ENCODE results near the gene CCDC97.
"Not testable (repeated sequence)": the region's sequence is repeated elsewhere in the genome, so short reads cannot be mapped to it uniquely, and the experiment has no call there.

Gene CCDC97

GRCh38 chr19:41346916-41347315 is 36.9 kb downstream of the CCDC97 start:
- not testable (repeated sequence) for DNase-seq

DNA sequence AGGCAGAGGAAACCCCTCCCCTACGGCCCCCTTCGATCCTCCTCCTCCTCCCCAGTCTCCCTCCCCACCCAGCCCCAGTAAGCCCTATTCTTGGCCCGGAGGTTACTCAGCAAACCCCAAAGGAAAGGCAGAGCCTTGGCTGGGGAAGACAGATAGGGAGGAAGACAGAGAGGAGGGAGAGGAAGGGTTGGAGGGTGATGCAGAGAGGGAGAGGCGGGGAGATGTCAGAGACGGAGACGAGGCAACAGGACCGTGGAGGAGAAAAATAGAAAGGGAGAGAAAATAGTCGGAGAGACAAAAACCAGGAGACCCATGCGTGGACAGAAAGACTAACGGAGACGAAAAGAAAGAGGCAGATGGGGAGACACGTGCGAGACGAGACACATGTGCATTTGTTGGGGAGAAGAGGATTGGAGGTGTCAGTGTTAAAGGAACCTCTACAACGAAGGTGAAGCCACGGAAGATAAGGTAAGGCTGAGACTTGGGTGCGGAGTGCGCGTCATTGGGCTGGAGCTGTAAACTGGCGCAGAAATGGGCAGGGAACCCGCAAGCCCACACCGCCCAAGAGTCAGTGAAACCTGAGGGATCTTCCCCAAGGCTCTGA is 40.9 kb downstream of the CCDC97 start:
- no peak for DNase-seq

DNA sequence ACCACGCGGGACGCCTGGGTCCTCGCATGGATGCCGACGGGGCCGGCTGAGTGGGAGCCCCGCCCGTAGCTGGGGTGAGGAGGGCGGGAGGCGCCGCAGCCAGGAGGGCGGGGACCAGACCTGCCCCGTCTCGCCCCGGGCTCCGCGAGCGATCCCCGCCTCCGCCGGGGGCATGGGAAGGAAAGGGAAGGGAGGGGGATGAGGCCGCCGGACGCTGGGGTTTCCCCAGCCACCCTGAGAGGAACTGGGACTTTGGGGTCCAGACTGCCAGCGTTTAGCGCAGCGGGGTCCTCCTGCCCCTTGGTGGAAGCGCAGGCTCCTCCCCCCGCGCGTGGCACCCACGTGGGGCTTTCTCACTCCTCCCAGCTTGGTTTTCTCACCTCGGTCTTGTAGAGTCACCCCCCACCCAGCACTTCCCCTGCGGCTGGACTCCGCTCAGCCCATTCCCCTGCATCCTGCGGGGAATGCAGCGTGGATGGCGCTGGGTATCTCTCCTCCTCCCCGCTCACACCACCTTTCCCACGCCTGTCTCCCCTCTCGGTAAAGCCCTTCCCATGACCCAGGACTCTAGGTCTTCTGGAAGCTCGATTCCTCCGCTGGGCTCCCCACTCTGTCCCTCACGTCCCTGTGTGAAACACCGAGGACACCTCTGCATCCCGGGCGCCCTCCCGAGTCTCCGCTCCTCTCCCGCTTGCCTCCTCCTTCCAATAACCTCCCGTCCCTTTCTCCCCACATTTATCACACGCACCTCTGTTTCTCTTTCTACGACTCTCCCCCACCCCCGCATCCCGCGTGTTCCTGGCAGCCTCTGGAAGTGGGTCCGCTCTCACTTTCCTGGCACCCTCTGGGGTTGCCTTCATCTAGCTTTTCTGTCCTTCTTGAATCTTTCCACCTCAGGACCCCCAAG is 41.6 kb downstream of the CCDC97 start:
- no peak for DNase-seq

DNA sequence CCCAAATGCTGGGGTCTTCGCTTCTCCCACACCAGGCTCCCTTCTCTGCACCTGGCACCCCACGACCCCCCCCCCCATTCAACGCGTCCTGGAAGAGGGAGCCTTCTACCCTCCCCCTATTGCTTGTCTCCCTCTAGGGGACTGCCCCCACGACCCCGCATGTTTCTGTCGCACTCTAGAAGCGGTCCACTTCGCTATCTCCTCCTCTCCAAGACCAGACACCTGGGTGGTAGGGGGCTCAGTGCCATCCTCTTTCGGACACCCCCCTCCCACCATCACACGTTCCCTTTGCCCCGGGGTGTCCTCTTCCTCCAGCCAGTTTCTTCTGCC is 42.3 kb downstream of the CCDC97 start:
- no peak for DNase-seq

DNA sequence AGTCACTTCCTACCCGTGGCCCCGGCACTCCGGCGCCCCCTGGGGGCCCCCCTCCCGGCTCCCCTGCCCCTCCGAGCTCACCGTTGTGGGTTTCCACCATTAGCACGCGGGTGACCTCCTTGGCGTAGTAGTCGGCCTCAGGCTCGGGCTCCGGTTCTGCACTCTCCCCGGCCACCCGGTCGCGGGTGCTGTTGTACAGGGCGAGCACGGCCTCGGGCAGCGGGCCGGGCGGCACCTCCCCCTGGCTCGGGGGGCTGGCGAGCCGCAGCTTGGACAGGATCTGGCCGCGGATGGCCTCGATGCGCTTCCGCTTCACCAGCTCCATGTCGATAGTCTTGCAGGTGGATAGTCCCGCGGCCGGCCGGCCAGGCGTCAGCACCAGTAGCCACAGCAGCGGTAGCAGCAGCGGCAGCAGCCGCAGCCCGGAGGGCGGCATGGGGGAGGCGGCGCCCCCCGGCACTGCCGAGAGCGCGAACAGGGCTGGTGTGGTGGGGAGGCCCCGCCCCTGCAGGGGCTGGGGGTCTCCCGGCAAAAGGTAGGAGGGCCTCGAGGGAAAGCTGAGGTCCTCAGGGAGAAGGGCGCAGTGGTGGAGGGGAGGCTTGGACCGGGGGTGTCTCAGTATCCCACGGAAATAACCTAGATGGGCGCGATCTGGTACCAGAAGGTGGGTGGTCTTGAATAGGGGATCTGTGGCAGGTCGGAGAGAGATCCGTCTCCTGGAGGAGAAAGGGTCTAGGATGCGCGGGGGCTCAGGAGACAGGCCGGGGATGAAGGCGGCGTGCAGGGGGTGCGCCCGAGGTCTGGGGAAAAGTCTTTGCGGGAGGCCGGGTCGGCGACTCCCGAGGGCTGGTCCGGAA is 42.9 kb downstream of the CCDC97 start:
- DNase-seq: no peak

GRCh38 chr19:41353466-41354342 is 43.7 kb downstream of the CCDC97 start, which contains the start of gene TGFB1:
Gene TGFB1, minus strand, starts transcription at chr19:41353922. Its CDS starts 878 bp downstream, at chr19:41353044.
- no peak for DNase-seq

DNA sequence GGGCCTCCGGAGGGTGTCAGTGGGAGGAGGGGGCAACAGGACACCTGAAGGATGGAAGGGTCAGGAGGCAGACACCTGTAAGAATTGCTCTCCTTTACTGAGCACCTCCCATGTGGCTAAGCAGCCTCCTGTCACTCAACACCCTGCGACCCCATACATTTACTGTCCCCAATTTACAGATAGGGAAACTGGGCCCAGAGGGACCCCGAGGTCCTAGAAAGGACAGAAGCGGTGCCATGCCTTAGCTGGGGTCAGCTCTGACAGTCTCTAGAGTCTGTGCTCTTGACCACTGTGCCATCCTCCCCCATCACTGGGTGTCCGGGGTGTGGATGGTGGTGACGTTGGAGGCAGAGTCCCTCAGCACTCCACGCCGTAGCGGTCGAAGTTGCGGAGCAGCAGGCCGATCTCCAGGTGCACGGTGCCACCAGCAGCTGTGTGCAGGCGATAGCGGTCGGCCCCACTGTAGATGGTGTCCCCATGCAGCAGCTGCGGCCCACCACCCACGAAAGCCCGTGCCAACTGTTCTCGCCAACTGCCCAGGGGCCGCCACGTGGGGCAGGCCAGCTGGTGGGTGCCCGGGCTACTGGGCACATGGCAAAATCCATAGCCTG is 44.5 kb downstream of the CCDC97 start:
- DNase-seq: no peak

DNA sequence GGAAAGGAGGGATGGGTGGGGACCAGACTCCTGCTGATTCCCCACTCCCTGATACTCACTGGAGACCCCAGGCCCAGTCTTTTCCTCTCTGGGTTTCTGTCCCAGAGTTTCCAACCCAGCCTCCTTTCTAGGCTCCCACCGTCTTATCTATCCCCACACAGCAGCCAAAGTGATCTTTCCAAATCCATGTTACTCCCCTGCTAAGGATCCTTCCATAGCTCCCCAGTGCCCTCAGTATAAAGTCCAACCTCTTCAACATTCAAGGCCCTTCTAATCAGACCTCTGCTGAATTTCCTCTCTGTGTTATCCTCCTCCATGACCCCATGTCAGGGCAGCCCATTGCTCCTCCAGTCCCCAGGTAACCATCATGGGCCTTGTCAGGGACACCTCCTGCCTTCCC is 45.1 kb downstream of the CCDC97 start:
- DNase-seq: no peak

DNA sequence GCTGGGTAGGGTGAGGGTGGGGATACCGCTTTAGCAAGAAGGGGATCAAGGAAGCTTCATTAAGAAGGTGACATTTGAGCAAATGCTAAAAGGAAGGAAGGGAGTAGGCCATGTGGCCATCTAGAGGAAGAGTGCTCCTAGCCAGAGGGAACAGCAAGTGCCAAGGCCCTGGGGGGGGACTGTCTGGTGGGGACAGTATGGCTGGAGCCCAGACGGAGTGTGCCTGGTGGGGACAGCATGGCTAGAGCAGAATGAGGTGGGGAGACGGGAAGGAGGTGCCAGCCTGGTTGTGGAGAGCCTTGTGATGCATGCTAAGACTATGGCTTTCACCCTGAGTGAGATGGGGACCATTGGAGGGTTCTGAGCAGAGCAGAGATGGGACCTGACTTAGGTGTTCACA is 45.8 kb downstream of the CCDC97 start:
- DNase-seq: no peak

GRCh38 chr19:41356984-41357739 is 47.2 kb downstream of the CCDC97 start:
- DNase-seq: no peak

DNA sequence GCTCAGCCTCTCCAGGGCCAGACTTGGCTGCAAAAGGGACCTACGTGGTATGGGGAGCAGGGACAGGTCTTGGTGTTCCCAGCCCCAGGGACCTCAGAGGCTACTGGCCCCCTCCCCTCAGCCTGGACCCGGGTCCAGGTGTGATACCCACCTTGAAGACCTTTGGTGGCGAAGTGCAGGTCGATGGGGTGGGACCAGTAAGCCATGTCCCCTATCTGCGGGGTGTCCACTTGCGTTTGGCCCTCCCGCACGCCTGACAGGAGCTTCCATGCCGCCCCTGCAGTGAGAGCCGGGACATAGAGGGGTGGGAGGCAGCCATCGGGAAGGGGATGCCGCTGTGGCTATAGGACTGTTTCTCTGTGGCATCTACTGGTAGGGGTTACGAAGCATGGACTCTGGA is 47.8 kb downstream of the CCDC97 start:
- no peak for DNase-seq

- no peak for DNase-seq
These were observed 49.8 kb downstream of the CCDC97 start for GRCh38 chr19:41359741-41360140.

DNA sequence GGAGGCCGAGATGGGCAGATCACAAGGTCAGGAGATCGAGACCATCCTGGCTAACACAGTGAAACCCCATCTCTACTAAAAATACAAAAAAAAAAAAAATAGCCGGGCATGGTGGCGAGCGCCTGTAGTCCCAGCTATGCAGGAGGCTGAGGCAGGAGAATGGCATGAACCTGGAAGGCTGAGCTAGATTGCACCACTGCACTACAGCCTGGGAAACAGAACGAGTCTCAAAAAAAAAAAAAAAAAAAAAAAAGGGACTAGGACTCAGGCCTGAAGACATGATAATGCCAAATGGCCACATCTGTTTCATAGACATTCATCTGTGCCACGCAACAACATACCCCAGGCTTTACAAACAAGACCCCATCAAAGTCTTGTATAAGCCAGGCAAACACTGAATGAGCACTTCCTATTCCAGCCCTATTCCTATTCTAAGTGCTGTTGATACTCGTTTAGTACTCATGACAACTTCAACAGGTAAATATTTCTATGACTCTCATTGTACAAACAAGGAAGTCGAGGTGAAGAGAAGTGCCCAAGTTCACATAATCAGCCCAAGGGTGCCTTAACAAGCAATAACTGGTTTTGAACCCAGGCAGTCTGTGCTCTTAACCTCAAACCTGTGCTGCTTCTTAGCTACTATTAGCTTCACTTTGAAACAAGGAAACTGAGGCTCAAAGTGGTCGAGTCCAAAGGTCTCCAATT is 52.3 kb downstream of the CCDC97 start:
- no peak for DNase-seq

GRCh38 chr19:41363371-41363752 is 53.4 kb downstream of the CCDC97 start:
- DNase-seq: no peak

- peak; percentile 99 for DNase-seq
These were observed 54.0 kb downstream of the CCDC97 start, which contains the start of gene B9D2 for GRCh38 chr19:41363753-41364523. Gene B9D2, minus strand, starts transcription at chr19:41364149. Its CDS starts 630 bp downstream, at chr19:41363519.

GRCh38 chr19:41364524-41365391 is 54.8 kb downstream of the CCDC97 start:
- no peak for DNase-seq

GRCh38 chr19:41366089-41366488 is 56.1 kb downstream of the CCDC97 start:
- DNase-seq: no peak

GRCh38 chr19:41367848-41368301 is 57.9 kb downstream of the CCDC97 start:
- no peak for DNase-seq

GRCh38 chr19:41369769-41370168 is 59.8 kb downstream of the CCDC97 start:
- DNase-seq: no peak

All from cortex of kidney (tissue), 1 donor.